NB4 (cell line): ENCODE data around the gene FAR1.
"Not testable (repeated sequence)": the region's sequence is repeated elsewhere in the genome, so short reads cannot be mapped to it uniquely, and the experiment has no call there.

Experiments
- DNase-seq: peaks from one replicate; pipeline ENCODE4 v3.0.0; 2010; ENCODE audit warnings: low read depth
- H3K4me3 ChIP-seq: one replicate; pipeline ENCODE4 v1.5.1; 2011; ENCODE audit warnings: mild to moderate bottlenecking, low read depth, low read length, moderate library complexity
- CTCF ChIP-seq: IDR thresholded peaks from one replicate; pipeline ENCODE4 v1.5.1; 2012; ENCODE audit warnings: low read depth, low read length
- MAX ChIP-seq: IDR thresholded peaks from 2 replicates; pipeline ENCODE4 v1.6.1; 2011; ENCODE audit warnings: low read depth, low read length
- MYC ChIP-seq: IDR thresholded peaks from 2 replicates; pipeline ENCODE4 v1.6.1; 2011; ENCODE audit warnings: low read depth, low read length
- POLR2A ChIP-seq: IDR thresholded peaks from 2 replicates; pipeline ENCODE4 v1.6.1; 2011; ENCODE audit warnings: mild to moderate bottlenecking; ENCODE audit not compliant: insufficient read length; ENCODE audit errors: extremely low read depth

Gene FAR1

GRCh38 chr11:13649619-13650018, 18.8 kb upstream of the FAR1 start:
- TF ChIP-seq POLR2A = no peak
- TF ChIP-seq MAX = no peak
- TF ChIP-seq CTCF = no peak
- no peak for TF ChIP-seq MYC
- H3K4me3 ChIP-seq = no peak overlapping the region

GRCh38 chr11:13651515-13651914, 17.0 kb upstream of the FAR1 start:
- DNase-seq, H3K4me3 ChIP-seq: not testable (repeated sequence)

More at GRCh38 chr11:13649619-13650018, 18.8 kb upstream of the FAR1 start:
- no peak for DNase-seq

- no peak for DNase-seq
- TF ChIP-seq CTCF (no peak), MAX (no peak), POLR2A (no peak), MYC (no peak)
- H3K4me3 ChIP-seq = no peak overlapping the region
These were observed 7.3 kb upstream of the FAR1 start for GRCh38 chr11:13661074-13661623.

GRCh38 chr11:13663631-13664071, 4.8 kb upstream of the FAR1 start:
- no peak for DNase-seq
- TF ChIP-seq POLR2A (no peak), MYC (no peak), MAX (no peak), CTCF (no peak)
- H3K4me3 ChIP-seq = no peak overlapping the region

- no peak for TF ChIP-seq POLR2A
- no peak for TF ChIP-seq MYC
- no peak for TF ChIP-seq CTCF
- no peak for TF ChIP-seq MAX
- no peak for DNase-seq
- H3K4me3 ChIP-seq = no peak overlapping the region
These were observed 4.1 kb upstream of the FAR1 start for GRCh38 chr11:13664351-13664750.

- DNase-seq = no peak
- no peak for TF ChIP-seq MAX
- H3K4me3 ChIP-seq = no peak overlapping the region
These were observed 1.8 kb upstream of the FAR1 start for GRCh38 chr11:13666708-13667107.

GRCh38 chr11:13667245-13667644, 1.2 kb upstream of the FAR1 start:
- TF ChIP-seq CTCF = no peak
- DNase-seq = no peak
- no peak overlapping the region for H3K4me3 ChIP-seq
